Naive thymus-derived CD4-positive, alpha-beta T cell (primary cell): ENCODE results near the gene DYRK3. TPM values are rescaled to one million over a fixed set of nuclear protein-coding genes. Genes with fewer than 3 reads are reported as not detected.
A peak's percentile ranks its signal among the peaks of the same experiment; 100 is the strongest.

ENCODE experiments used
- ATAC-seq: fragments of 150-1000 bp; cut with Tn5 transposase; 2 replicates; pipeline ENCODE4 v1.10.0; 2021; ENCODE audit warnings: mild to moderate bottlenecking, moderate library complexity
- CTCF ChIA-PET: fragments of 350-600 bp; sonication (Branson Sonifier 250); formaldehyde crosslinking; loops from one replicate; lab custom pipeline; 2021; ENCODE audit warnings: antibody characterized with exemption; lab: Charles Lee
- POLR2A ChIA-PET: fragments of 350-600 bp; sonication (Branson Sonifier 250); formaldehyde crosslinking; loops from one replicate; lab custom pipeline; 2021; ENCODE audit warnings: antibody characterized with exemption, inconsistent platforms; lab: Charles Lee
- DNase-seq, 9 donors: peaks; one replicate each; pipeline versions ENCODE4 v3.0.0 to v3.0.0-alpha.2; 2020 to 2022; ENCODE audit warnings: mixed read lengths in 1 of 9
- H3K27ac ChIP-seq: one replicate; pipeline ENCODE4 v1.7.0; 2013; ENCODE audit warnings: mild to moderate bottlenecking, low read depth, low read length, moderate library complexity
- H3K27me3 ChIP-seq, 2 donors: one replicate each; pipeline ENCODE4 v1.7.0; 2013; ENCODE audit warnings: low read length in 2 of 2, mild to moderate bottlenecking in 2 of 2, moderate library complexity in 2 of 2; ENCODE audit not compliant: control insufficient read depth in 2 of 2, insufficient read depth in 2 of 2
- H3K36me3 ChIP-seq, 3 experiments: 1 replicate in 2 of 3; 2 replicates in 1 of 3; pipeline ENCODE4 v1.7.0; 2013; ENCODE audit warnings: low read length in 3 of 3, mild to moderate bottlenecking in 3 of 3, moderate library complexity in 1 of 3; ENCODE audit not compliant: insufficient read depth in 3 of 3, control insufficient read depth in 2 of 3
- H3K4me1 ChIP-seq, 2 donors: one replicate each; pipeline ENCODE4 v1.7.0; 2013; ENCODE audit warnings: low read length in 2 of 2, mild to moderate bottlenecking in 2 of 2, moderate library complexity in 1 of 2; ENCODE audit not compliant: control insufficient read depth in 2 of 2, insufficient read depth in 2 of 2
- H3K4me3 ChIP-seq: 2 replicates; pipeline ENCODE4 v1.7.0; 2013; ENCODE audit warnings: mild to moderate bottlenecking, low read length
- H3K9me3 ChIP-seq, 3 experiments: 1 replicate in 2 of 3; 2 replicates in 1 of 3; pipeline ENCODE4 v1.7.0; 2013; ENCODE audit warnings: low read length in 3 of 3; ENCODE audit not compliant: control insufficient read depth in 2 of 3
- H3K27ac Mint-ChIP-seq, 9 donors: one replicate each; pipeline ENCODE4 v1.8.0; 2020 to 2022; ENCODE audit warnings: mixed read lengths in 9 of 9, mild to moderate bottlenecking in 8 of 9, moderate library complexity in 5 of 9, inconsistent platforms in 2 of 9
- H3K27me3 Mint-ChIP-seq, 5 donors: one replicate each; pipeline ENCODE4 v1.8.0; 2021 to 2022; ENCODE audit warnings: mixed read lengths in 5 of 5, mild to moderate bottlenecking in 1 of 5
- H3K36me3 Mint-ChIP-seq, 5 donors: one replicate each; pipeline ENCODE4 v1.8.0; 2020 to 2022; ENCODE audit warnings: mixed read lengths in 5 of 5, mild to moderate bottlenecking in 3 of 5, inconsistent platforms in 1 of 5
- H3K4me1 Mint-ChIP-seq, 7 donors: one replicate each; pipeline ENCODE4 v1.8.0; 2020 to 2022; ENCODE audit warnings: mixed read lengths in 7 of 7, mild to moderate bottlenecking in 3 of 7, inconsistent platforms in 1 of 7
- H3K4me3 Mint-ChIP-seq, 10 donors: one replicate each; pipeline ENCODE4 v1.8.0; 2020 to 2022; ENCODE audit warnings: mild to moderate bottlenecking in 10 of 10, mixed read lengths in 10 of 10, moderate library complexity in 6 of 10, inconsistent platforms in 2 of 10
- H3K9me3 Mint-ChIP-seq, 11 donors: one replicate each; pipeline ENCODE4 v1.8.0; 2020 to 2022; ENCODE audit warnings: mixed read lengths in 11 of 11, mild to moderate bottlenecking in 4 of 11, inconsistent platforms in 1 of 11, moderate library complexity in 1 of 11
- intact Hi-C, 2 donors: fragments of 100-400 bp; cut with micrococcal nuclease; formaldehyde crosslinking; loops; one replicate each; pipeline ENCODE4 v1.15.1; 2023
- polyA plus RNA-seq, 2 donors: library from polyadenylated mRNA; unstranded; fragments of 300-500 nt; fragmentation: Illumina TruSeq; gene quantifications; one replicate each; pipeline ENCODE4 v1.2.3, GENCODE V29; 2021
- total RNA-seq, 6 experiments: library from RNA in 5 of 6; stranded (reverse) in 5 of 6; gene quantifications; 1 replicate in 5 of 6; 2 replicates in 1 of 6; pipeline ENCODE4 v1.2.3 and lab custom pipeline; 2021 to 2026

The DYRK3 gene
- total and polyA plus RNA-seq, 7 experiments from 2014 or later: 0.22 to 8.2 (median 0.69) TPM; not detected in 2

DNA sequence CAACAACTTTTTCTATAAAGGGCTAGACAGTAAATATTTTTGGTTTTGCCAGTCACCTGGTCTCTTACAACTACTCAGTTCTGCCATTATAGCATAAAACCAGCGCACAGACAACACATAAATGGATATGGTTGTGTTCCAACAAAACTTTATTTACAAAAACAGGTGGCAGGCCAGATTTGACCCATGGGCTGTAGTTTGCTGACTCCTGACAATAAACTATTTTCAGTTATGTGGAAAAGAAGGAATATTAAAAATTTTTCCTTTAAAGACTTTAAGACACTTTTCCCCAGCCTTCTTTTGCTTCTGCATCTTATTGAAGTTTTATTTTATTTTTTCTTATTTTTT lies 39.0 kb upstream of the DYRK3 start:
- ChIA-PET POLR2A (no interaction called here), CTCF (interaction anchor here (1.8 kb wide), 1 partner anchor 13 kb away, joined by 4 read pairs; no protein-coding TSS in a partner anchor)
- no peak overlapping the region for H3K4me3 ChIP-seq
- Mint-ChIP-seq H3K36me3 (peaks cover 15 to 58% (median 33%) of the 10 kb centered on the region in 5 donors), H3K27me3 (no peaks in the 10 kb centered on the region), H3K9me3 (peaks cover 0 to 2% (median 0%) of the 10 kb centered on the region in 11 donors), H3K4me3 (no peak overlapping the region), H3K4me1 (peaks cover 5 to 18% (median 7%) of the 10 kb centered on the region in 7 donors), H3K27ac (peak overlapping the region in 6 of 9 donors; percentile 2 to 91 (median 55))
- peaks cover under 1 to 1% of the 10 kb centered on the region in 2 donors for H3K4me1 ChIP-seq
- H3K27ac ChIP-seq: no peak overlapping the region
- no peaks in the 10 kb centered on the region for H3K9me3 ChIP-seq
- intact Hi-C loops: no loop called here
- no peaks in the 10 kb centered on the region for H3K27me3 ChIP-seq
- DNase-seq (no peak), ATAC-seq (no peak)
- peaks cover 19 to 88% (median 28%) of the 10 kb centered on the region in 3 experiments for H3K36me3 ChIP-seq

DNA sequence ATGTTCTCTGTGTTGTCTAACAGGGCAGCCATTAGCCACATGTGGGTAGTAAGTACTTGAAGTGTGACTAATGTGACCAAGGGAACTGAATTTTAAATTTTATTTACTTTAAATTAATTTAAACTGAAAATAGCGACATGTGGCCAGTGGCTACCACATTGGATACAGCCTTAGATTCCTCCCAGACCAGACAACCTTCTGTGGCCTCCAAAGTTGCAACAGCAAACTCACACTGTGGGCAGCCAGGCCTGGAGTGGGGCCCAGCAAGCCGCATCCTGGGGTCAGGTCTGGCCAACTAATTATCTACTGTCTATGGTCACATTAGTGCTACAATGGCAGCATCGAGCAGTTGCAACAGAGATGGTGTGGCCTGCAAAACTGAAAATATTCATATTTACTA lies 34.8 kb upstream of the DYRK3 start:
- Mint-ChIP-seq H3K27me3 (no peaks in the 10 kb centered on the region), H3K27ac (no peak overlapping the region), H3K9me3 (peaks cover 0 to 1% (median 0%) of the 10 kb centered on the region in 11 donors), H3K4me3 (no peak overlapping the region), H3K36me3 (peaks cover 14 to 48% (median 23%) of the 10 kb centered on the region in 5 donors), H3K4me1 (peaks cover 0 to 4% (median 0%) of the 10 kb centered on the region in 7 donors)
- ChIA-PET POLR2A (interaction anchor here (1.7 kb wide), 1 partner anchor 11 kb away, joined by 5 read pairs; the partner anchor contains the start of gene EIF2D), CTCF (no interaction called here)
- no peak overlapping the region for H3K4me3 ChIP-seq
- ATAC-seq: no peak
- H3K4me1 ChIP-seq: no peaks in the 10 kb centered on the region
- DNase-seq: no peak
- H3K27ac ChIP-seq: no peak overlapping the region
- H3K27me3 ChIP-seq: no peaks in the 10 kb centered on the region
- intact Hi-C loops: no loop called here
- H3K36me3 ChIP-seq: peaks cover 26 to 89% (median 29%) of the 10 kb centered on the region in 3 experiments
- no peaks in the 10 kb centered on the region for H3K9me3 ChIP-seq

DNA sequence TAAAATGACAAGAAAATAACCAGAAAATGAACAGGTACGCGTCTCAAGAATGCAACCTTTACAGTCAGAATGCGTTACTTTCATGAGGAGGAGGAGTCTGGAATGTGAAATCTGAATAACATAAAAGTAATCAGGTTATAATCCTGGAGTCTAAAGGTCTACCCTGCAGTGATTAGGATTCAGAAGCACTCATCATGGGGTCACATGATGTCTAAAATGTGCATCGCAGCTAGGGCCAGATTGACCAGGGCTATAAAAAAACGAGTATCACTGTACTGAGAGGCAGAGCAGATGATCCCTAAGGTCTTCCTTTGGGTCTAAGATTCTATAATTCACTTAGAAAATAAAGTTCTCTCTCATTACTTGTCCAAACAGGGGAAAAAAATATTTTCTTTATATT lies 30.5 kb upstream of the DYRK3 start:
- Mint-ChIP-seq H3K4me3 (no peak overlapping the region), H3K4me1 (peaks cover 0 to 21% (median 13%) of the 10 kb centered on the region in 7 donors), H3K27ac (no peak overlapping the region), H3K9me3 (peaks cover 0 to 1% (median 0%) of the 10 kb centered on the region in 11 donors), H3K27me3 (no peaks in the 10 kb centered on the region), H3K36me3 (peaks cover 4 to 56% (median 19%) of the 10 kb centered on the region in 5 donors)
- Histone ChIP-seq H3K27me3 (no peaks in the 10 kb centered on the region), H3K4me3 (no peak overlapping the region), H3K4me1 (no peaks in the 10 kb centered on the region), H3K27ac (no peak overlapping the region), H3K36me3 (peaks cover 19 to 84% (median 27%) of the 10 kb centered on the region in 3 experiments), H3K9me3 (no peaks in the 10 kb centered on the region)
- no peak for ATAC-seq
- CTCF ChIA-PET: no interaction called here
- DNase-seq: no peak
- intact Hi-C loops: no loop called here
- POLR2A ChIA-PET: interaction anchor here (0.8 kb wide), 1 partner anchor 53 kb away, joined by 3 read pairs; no protein-coding TSS in a partner anchor

DNA sequence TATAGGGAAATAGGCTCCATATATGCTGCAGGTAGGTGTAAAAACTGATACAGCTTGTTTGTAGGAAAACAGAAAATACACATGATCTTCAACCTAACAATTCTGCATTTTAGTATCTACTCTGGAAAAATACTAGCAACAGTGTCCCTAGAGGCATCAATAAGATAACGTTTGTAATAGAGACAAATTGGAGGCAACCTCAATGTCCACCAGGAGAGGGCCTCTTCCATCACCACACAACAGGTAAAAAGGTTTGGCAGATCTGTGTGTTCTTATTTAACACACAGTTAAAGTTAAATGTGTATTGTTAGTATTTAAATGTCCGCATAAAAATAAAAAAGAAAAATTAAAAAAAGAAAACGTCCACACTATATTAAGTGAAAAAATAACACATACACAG lies 28.5 kb upstream of the DYRK3 start:
- DNase-seq: no peak
- POLR2A ChIA-PET: interaction anchor here (0.7 kb wide), 1 partner anchor 197 kb away, joined by 4 read pairs; no protein-coding TSS in a partner anchor
- CTCF ChIA-PET: interaction anchor here (0.9 to 1.2 kb wide), 4 partner anchors 13 to 375 kb away, joined by 3 to 8 read pairs (median 4); no protein-coding TSS in a partner anchor
- Histone ChIP-seq H3K4me3 (no peak overlapping the region), H3K27me3 (no peaks in the 10 kb centered on the region), H3K9me3 (no peaks in the 10 kb centered on the region), H3K36me3 (peaks cover 17 to 74% (median 27%) of the 10 kb centered on the region in 3 experiments), H3K4me1 (peaks cover 7 to 10% of the 10 kb centered on the region in 2 donors), H3K27ac (no peak overlapping the region)
- intact Hi-C loops: no loop called here
- H3K27ac Mint-ChIP-seq: no peak overlapping the region
- H3K27me3 Mint-ChIP-seq: no peaks in the 10 kb centered on the region
- H3K4me1 Mint-ChIP-seq: peaks cover 7 to 37% (median 26%) of the 10 kb centered on the region in 7 donors
- H3K9me3 Mint-ChIP-seq: peaks cover 0 to 1% (median 0%) of the 10 kb centered on the region in 11 donors
- H3K36me3 Mint-ChIP-seq: peaks cover 0 to 51% (median 23%) of the 10 kb centered on the region in 5 donors
- peak; percentile 42 for ATAC-seq
- H3K4me3 Mint-ChIP-seq: no peak overlapping the region

DNA sequence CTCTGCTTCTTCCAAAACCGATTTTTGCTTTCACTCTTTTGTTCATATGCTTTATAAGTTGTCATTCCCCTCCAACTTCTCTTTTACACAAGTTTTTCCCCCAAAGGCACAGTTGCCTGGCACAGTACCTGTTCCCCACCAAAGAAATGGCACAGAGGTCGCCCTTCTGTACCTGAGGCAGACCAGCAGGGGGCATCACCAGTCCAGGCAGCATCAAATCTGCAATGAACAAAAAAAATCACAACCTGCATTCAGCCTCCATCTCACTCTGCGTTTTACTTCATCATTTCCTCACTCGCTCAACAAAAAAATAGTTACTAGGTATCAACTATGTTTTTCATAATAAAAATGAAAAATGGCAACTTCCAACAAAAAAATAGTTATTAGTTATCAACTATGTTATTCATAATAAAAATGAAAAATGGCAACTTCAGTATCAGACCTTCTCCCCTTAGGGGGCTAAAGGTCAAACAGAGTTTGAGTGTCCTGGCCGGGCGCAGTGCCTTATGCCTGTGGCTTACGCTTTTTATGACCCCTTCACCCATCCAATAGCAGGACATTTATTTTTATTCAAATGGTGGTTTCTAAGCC lies 27.1 kb upstream of the DYRK3 start:
- Histone ChIP-seq H3K9me3 (no peaks in the 10 kb centered on the region), H3K4me1 (peaks cover 8 to 10% of the 10 kb centered on the region in 2 donors), H3K27me3 (no peaks in the 10 kb centered on the region), H3K4me3 (no peak overlapping the region), H3K36me3 (peaks cover 9 to 61% (median 17%) of the 10 kb centered on the region in 3 experiments), H3K27ac (no peak overlapping the region)
- Mint-ChIP-seq H3K9me3 (no peaks in the 10 kb centered on the region), H3K36me3 (peaks cover 0 to 38% (median 19%) of the 10 kb centered on the region in 5 donors), H3K4me1 (peaks cover 7 to 39% (median 30%) of the 10 kb centered on the region in 7 donors), H3K27ac (peak overlapping the region in 4 of 9 donors; percentile 8 to 60 (median 48)), H3K4me3 (peak overlapping the region in 2 of 10 donors; percentile 9 to 41), H3K27me3 (no peaks in the 10 kb centered on the region)
- intact Hi-C loops: loop anchor here (1.0 to 2.0 kb wide), 3 partner anchors 56 to 374 kb away; no protein-coding TSS in a partner anchor
- ATAC-seq: no peak
- peak; percentile 32 to 65 (median 56) for DNase-seq
- ChIA-PET POLR2A (interaction anchor here (0.7 kb wide), 1 partner anchor 13 kb away, joined by 3 read pairs; no protein-coding TSS in a partner anchor), CTCF (interaction anchor here (0.6 to 1.3 kb wide), 3 partner anchors 56 to 144 kb away, joined by 3 to 6 read pairs (median 3); no protein-coding TSS in a partner anchor)

GRCh38 chr1:206609229-206609991 lies 25.9 kb upstream of the DYRK3 start:
- Histone ChIP-seq H3K27ac (no peak overlapping the region), H3K27me3 (no peaks in the 10 kb centered on the region), H3K4me3 (no peak overlapping the region), H3K9me3 (no peaks in the 10 kb centered on the region), H3K36me3 (peaks cover 9 to 50% (median 11%) of the 10 kb centered on the region in 3 experiments), H3K4me1 (peaks cover 8 to 10% of the 10 kb centered on the region in 2 donors)
- no peak for ATAC-seq
- Mint-ChIP-seq H3K9me3 (no peaks in the 10 kb centered on the region), H3K4me3 (peak overlapping the region in 5 of 10 donors; percentile 12 to 61 (median 46)), H3K27me3 (no peaks in the 10 kb centered on the region), H3K27ac (peak overlapping the region in 3 of 9 donors; percentile 32 to 82 (median 50)), H3K4me1 (peaks cover 7 to 39% (median 30%) of the 10 kb centered on the region in 7 donors), H3K36me3 (peaks cover 0 to 34% (median 17%) of the 10 kb centered on the region in 5 donors)
- intact Hi-C loops: loop anchor here in 1 of 2 donors (2.0 kb wide), 1 partner anchor 371 kb away; no protein-coding TSS in a partner anchor
- POLR2A ChIA-PET: interaction anchor here (0.5 to 1.2 kb wide), 4 partner anchors 14 to 63 kb away, joined by 3 to 4 read pairs (median 3); no protein-coding TSS in a partner anchor
- DNase-seq: no peak
- CTCF ChIA-PET: interaction anchor here (0.7 to 1.4 kb wide), 7 partner anchors 34 to 309 kb away, joined by 3 to 6 read pairs (median 3); no protein-coding TSS in a partner anchor
